ENCODE data around the gene ATOH8.

Gene ATOH8

GRCh38 chr2:85718885-85719492, 34.8 kb upstream of the ATOH8 start:
- no peak for DNase-seq

- no peak for DNase-seq
These were observed 34.1 kb upstream of the ATOH8 start for GRCh38 chr2:85719609-85720240.

- no peak for DNase-seq
These were observed 33.3 kb upstream of the ATOH8 start for GRCh38 chr2:85720533-85720932.

- no peak for DNase-seq
These were observed 32.1 kb upstream of the ATOH8 start for GRCh38 chr2:85721641-85722040.

GRCh38 chr2:85722519-85722918, 31.3 kb upstream of the ATOH8 start:
- DNase-seq: no peak

- no peak for DNase-seq
These were observed 30.0 kb upstream of the ATOH8 start for GRCh38 chr2:85723707-85724360.

- DNase-seq: no peak
These were observed 29.0 kb upstream of the ATOH8 start for GRCh38 chr2:85724731-85725181.

GRCh38 chr2:85725451-85725850, 28.3 kb upstream of the ATOH8 start:
- DNase-seq: no peak

- DNase-seq: no peak
These were observed 26.0 kb upstream of the ATOH8 start for GRCh38 chr2:85727798-85728197.

- DNase-seq: no peak
These were observed 25.4 kb upstream of the ATOH8 start for GRCh38 chr2:85728342-85728741.

- DNase-seq: peak; percentile 76
These were observed 24.6 kb upstream of the ATOH8 start for GRCh38 chr2:85728883-85729824.

- no peak for DNase-seq
These were observed 23.8 kb upstream of the ATOH8 start for GRCh38 chr2:85729825-85730510.

- no peak for DNase-seq
These were observed 23.0 kb upstream of the ATOH8 start for GRCh38 chr2:85730686-85731230.

- no peak for DNase-seq
These were observed 22.2 kb upstream of the ATOH8 start for GRCh38 chr2:85731606-85732005.

- no peak for DNase-seq
These were observed 21.2 kb upstream of the ATOH8 start for GRCh38 chr2:85732467-85733120.

- no peak for DNase-seq
These were observed 20.4 kb upstream of the ATOH8 start for GRCh38 chr2:85733121-85733960.

- no peak for DNase-seq
These were observed 19.8 kb upstream of the ATOH8 start for GRCh38 chr2:85734015-85734414.

- no peak for DNase-seq
These were observed 18.7 kb upstream of the ATOH8 start for GRCh38 chr2:85734942-85735608.

- DNase-seq: no peak
These were observed 18.1 kb upstream of the ATOH8 start for GRCh38 chr2:85735691-85736090.
